Lung (tissue), 12 donors: ENCODE measurements around the gene ARHGAP42. TPM values are rescaled to one million over a fixed set of nuclear protein-coding genes. Genes with fewer than 3 reads are reported as not detected.

ENCODE experiments used
- ATAC-seq: fragments of 200-7000 bp; cut with Tn5 transposase; one replicate; pipeline ENCODE4 v1.9.1; 2020; ENCODE audit warnings: moderate number of reproducible peaks; ENCODE audit not compliant: insufficient read depth, low FRiP score
- DNase-seq, 3 donors: peaks; one replicate each; pipeline ENCODE4 v3.0.0-alpha.2; 2013 to 2017
- H3K27ac ChIP-seq, 2 donors: one replicate each; pipeline ENCODE4 v1.5.1; 2013; ENCODE audit warnings: mild to moderate bottlenecking in 2 of 2, moderate library complexity in 2 of 2, control low read depth in 1 of 2, inconsistent platforms in 1 of 2, low read depth in 1 of 2, low read length in 1 of 2
- H3K27me3 ChIP-seq, 3 donors: one replicate each; pipeline ENCODE4 v1.5.1; 2013; ENCODE audit warnings: low read length in 2 of 3; ENCODE audit not compliant: control insufficient read depth in 3 of 3, insufficient read depth in 3 of 3
- H3K36me3 ChIP-seq, 4 donors: one replicate each; pipeline ENCODE4 v1.5.1; 2013; ENCODE audit warnings: low read length in 4 of 4, mild to moderate bottlenecking in 1 of 4, moderate library complexity in 1 of 4; ENCODE audit not compliant: control insufficient read depth in 4 of 4, insufficient read depth in 4 of 4
- H3K4me1 ChIP-seq, 5 donors: one replicate each; pipeline ENCODE4 v1.5.1; 2013; ENCODE audit warnings: low read length in 5 of 5, mild to moderate bottlenecking in 2 of 5, moderate library complexity in 1 of 5; ENCODE audit not compliant: control insufficient read depth in 5 of 5, insufficient read depth in 5 of 5
- H3K4me3 ChIP-seq: one replicate; pipeline ENCODE4 v1.5.1; 2013; ENCODE audit warnings: mild to moderate bottlenecking, control low read depth, moderate library complexity
- H3K9ac ChIP-seq, 2 donors: one replicate each; pipeline ENCODE4 v1.5.1; 2013; ENCODE audit warnings: low read length in 2 of 2, control low read depth in 1 of 2; ENCODE audit not compliant: insufficient read depth in 1 of 2
- H3K9me3 ChIP-seq, 4 donors: one replicate each; pipeline ENCODE4 v1.5.1; 2013; ENCODE audit warnings: low read length in 3 of 4, mild to moderate bottlenecking in 1 of 4, moderate library complexity in 1 of 4; ENCODE audit not compliant: control insufficient read depth in 4 of 4, insufficient read depth in 3 of 4
- CTCF ChIP-seq: IDR thresholded peaks from 2 replicates; pipeline ENCODE4 v1.5.1; 2012; ENCODE audit warnings: mild to moderate bottlenecking; ENCODE audit errors: control extremely low read depth, extremely low read depth
- WGBS, 2 donors: extraction: QIAGEN DNeasy Blood & Tissue Kit; methylation state at CpG; one replicate each; pipeline ENCODE4 v1.1.7; 2013; 5-methylcytosine and 5-hydroxymethylcytosine counted together
- polyA plus RNA-seq, 2 donors: library from polyadenylated mRNA; stranded (reverse); fragments of 200-250 nt; gene quantifications; one replicate each; pipeline ENCODE4 v1.2.1, GENCODE V29; 2013
- total RNA-seq, 2 donors: library from RNA; depleted of rRNA in 1 of 2; stranded (reverse); fragments of >200 nt in 1 of 2; gene quantifications; one replicate each; pipeline ENCODE4 v1.2.1, GENCODE V29; 2014 to 2021
- donor health status: control.
- donor health status: control.
- donor health status: Bipolar disorder and iron deficiency.
- donor health status: healthy.
- donor health status: DM: yes; HTN: yes; CAD: no.

ARHGAP42 gene
- total and polyA plus RNA-seq, 4 donors = 4.1 to 58.6 (median 10.3) TPM

GRCh38 chr11:101003468-101003867 is 316.4 kb downstream of the ARHGAP42 start:
- H3K4me3 ChIP-seq = no peak overlapping the region
- TF ChIP-seq CTCF = no peak
- H3K9ac ChIP-seq = no peak overlapping the region
- no peaks in the 10 kb centered on the region for H3K9me3 ChIP-seq
- no peak for DNase-seq
- WGBS, 2 donors = 81 to 86% methylated on average over 4 of the region's 4 CpGs
- H3K4me1 ChIP-seq = no peaks in the 10 kb centered on the region
- ATAC-seq = no peak
- H3K27ac ChIP-seq = no peak overlapping the region
- no peaks in the 10 kb centered on the region for H3K36me3 ChIP-seq
- H3K27me3 ChIP-seq = no peaks in the 10 kb centered on the region

- no peak for TF ChIP-seq CTCF
- Histone ChIP-seq H3K36me3 (no peaks in the 10 kb centered on the region), H3K27ac (no peak overlapping the region), H3K9ac (no peak overlapping the region), H3K4me1 (no peaks in the 10 kb centered on the region), H3K9me3 (no peaks in the 10 kb centered on the region), H3K4me3 (no peak overlapping the region), H3K27me3 (no peaks in the 10 kb centered on the region)
- no peak for DNase-seq
- ATAC-seq = peak; percentile 11
- 54 to 75% methylated on average over 1 of the region's 1 CpG for WGBS, 2 donors
These were observed 322.0 kb downstream of the ARHGAP42 start for GRCh38 chr11:101008961-101009689.

GRCh38 chr11:101009690-101010055 is 322.6 kb downstream of the ARHGAP42 start:
- H3K4me3 ChIP-seq = no peak overlapping the region
- ATAC-seq (no peak), DNase-seq (no peak)
- H3K27me3 ChIP-seq = no peaks in the 10 kb centered on the region
- WGBS, 2 donors = 30 to 35% methylated on average over 2 of the region's 2 CpGs
- no peaks in the 10 kb centered on the region for H3K9me3 ChIP-seq
- no peaks in the 10 kb centered on the region for H3K4me1 ChIP-seq
- no peak overlapping the region for H3K27ac ChIP-seq
- no peaks in the 10 kb centered on the region for H3K36me3 ChIP-seq
- H3K9ac ChIP-seq = no peak overlapping the region
- no peak for TF ChIP-seq CTCF

GRCh38 chr11:101010899-101011298 is 323.8 kb downstream of the ARHGAP42 start:
- H3K9ac ChIP-seq = no peak overlapping the region
- DNase-seq = no peak
- H3K36me3 ChIP-seq = no peaks in the 10 kb centered on the region
- no peaks in the 10 kb centered on the region for H3K27me3 ChIP-seq
- WGBS, 2 donors = 80 to 85% methylated on average over 5 of the region's 5 CpGs
- no peak overlapping the region for H3K27ac ChIP-seq
- H3K4me1 ChIP-seq = no peaks in the 10 kb centered on the region
- no peak for ATAC-seq
- no peak overlapping the region for H3K4me3 ChIP-seq
- H3K9me3 ChIP-seq = no peaks in the 10 kb centered on the region
- TF ChIP-seq CTCF = no peak
